Mucosa of rectum (tissue), 2 donors: ENCODE results near the gene DOK5.

ENCODE experiments used
- H3K27ac ChIP-seq, 2 donors: one replicate each; pipeline ENCODE4 v1.7.0; 2013; ENCODE audit warnings: inconsistent platforms in 2 of 2, low read depth in 2 of 2, low read length in 2 of 2
- H3K27me3 ChIP-seq, 2 donors: one replicate each; pipeline ENCODE4 v1.7.0; 2013; ENCODE audit warnings: low read length in 2 of 2; ENCODE audit not compliant: control insufficient read depth in 2 of 2, insufficient read depth in 2 of 2
- H3K36me3 ChIP-seq, 2 donors: one replicate each; pipeline ENCODE4 v1.7.0; 2013; ENCODE audit warnings: low read length in 2 of 2; ENCODE audit not compliant: control insufficient read depth in 2 of 2, insufficient read depth in 2 of 2
- H3K4me1 ChIP-seq, 2 donors: one replicate each; pipeline ENCODE4 v1.7.0; 2013; ENCODE audit warnings: low read length in 2 of 2, mild to moderate bottlenecking in 1 of 2; ENCODE audit not compliant: control insufficient read depth in 2 of 2, insufficient read depth in 2 of 2
- H3K4me3 ChIP-seq, 2 donors: one replicate each; pipeline ENCODE4 v1.7.0; 2013; ENCODE audit warnings: low read length in 2 of 2
- H3K9ac ChIP-seq, 2 donors: one replicate each; pipeline ENCODE4 v1.7.0; 2013; ENCODE audit warnings: low read length in 2 of 2, low read depth in 1 of 2, mild to moderate bottlenecking in 1 of 2
- H3K9me3 ChIP-seq, 2 donors: one replicate each; pipeline ENCODE4 v1.7.0; 2013; ENCODE audit warnings: low read length in 2 of 2; ENCODE audit not compliant: control insufficient read depth in 2 of 2
- donor health status: healthy.
- donor health status: Normal muscosa, but diverticular disease.

Gene DOK5

DNA sequence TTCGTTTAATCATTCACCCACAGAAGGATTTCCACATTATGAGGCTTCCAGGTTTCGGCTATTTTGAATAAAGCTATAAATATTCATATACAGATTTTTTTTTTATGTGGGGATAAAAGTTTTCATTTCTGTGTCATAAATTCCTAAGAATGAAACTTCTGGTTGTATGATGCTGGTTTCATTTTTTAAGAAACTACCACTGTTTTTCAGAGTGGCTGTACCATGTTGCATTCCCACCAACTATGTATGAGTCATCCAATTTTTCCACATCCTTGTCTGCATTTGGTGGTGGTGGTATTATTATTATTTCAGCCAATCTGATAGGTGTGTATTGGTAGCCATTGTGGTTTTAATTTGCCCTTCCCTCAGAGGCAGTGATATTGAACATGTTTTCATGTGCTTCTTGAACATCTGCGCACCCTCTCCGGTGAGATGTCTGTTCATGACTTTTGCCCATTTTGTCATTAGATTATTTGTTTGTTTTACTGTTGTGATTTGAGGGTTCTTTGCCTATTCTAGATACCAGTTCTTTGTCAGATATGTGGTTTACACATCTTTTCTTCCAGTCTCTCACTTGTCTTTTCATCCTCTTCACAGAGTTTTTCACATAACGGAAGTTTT, 75.5 kb downstream of the DOK5 start:
- no peaks in the 10 kb centered on the region for H3K9me3 ChIP-seq
- no peaks in the 10 kb centered on the region for H3K27me3 ChIP-seq
- H3K27ac ChIP-seq, result no peak overlapping the region
- H3K36me3 ChIP-seq, result no peaks in the 10 kb centered on the region
- H3K9ac ChIP-seq, result no peak overlapping the region
- H3K4me1 ChIP-seq, result no peaks in the 10 kb centered on the region
- H3K4me3 ChIP-seq, result no peak overlapping the region

DNA sequence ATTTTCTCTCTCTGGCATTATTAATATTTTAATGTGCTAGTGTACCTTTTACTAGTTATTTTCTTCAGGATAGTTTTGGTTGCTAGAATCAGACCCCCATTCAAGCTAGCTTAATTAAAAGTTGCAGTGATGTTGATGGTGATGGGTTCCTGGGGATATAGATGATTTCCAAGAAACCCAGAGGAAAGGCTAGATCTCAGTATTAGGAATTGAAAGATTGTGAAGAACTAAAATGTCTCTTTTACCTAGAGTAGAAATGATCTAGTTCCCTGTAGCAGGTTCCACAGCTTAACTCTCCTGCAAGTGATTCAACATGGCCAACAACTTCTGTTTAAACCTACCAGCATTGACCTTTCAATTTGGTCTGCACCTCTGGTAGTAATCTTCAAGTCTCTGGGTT, 78.6 kb downstream of the DOK5 start:
- no peaks in the 10 kb centered on the region for H3K36me3 ChIP-seq
- H3K9ac ChIP-seq, result no peak overlapping the region
- H3K27me3 ChIP-seq, result no peaks in the 10 kb centered on the region
- H3K4me3 ChIP-seq, result no peak overlapping the region
- H3K27ac ChIP-seq, result no peak overlapping the region
- H3K9me3 ChIP-seq, result no peaks in the 10 kb centered on the region
- no peaks in the 10 kb centered on the region for H3K4me1 ChIP-seq

GRCh38 chr20:54555150-54555549, 79.8 kb downstream of the DOK5 start:
- Histone ChIP-seq H3K9me3 (no peaks in the 10 kb centered on the region), H3K9ac (no peak overlapping the region), H3K4me1 (no peaks in the 10 kb centered on the region), H3K27ac (no peak overlapping the region), H3K4me3 (no peak overlapping the region), H3K36me3 (no peaks in the 10 kb centered on the region), H3K27me3 (no peaks in the 10 kb centered on the region)

GRCh38 chr20:54556406-54556805, 81.0 kb downstream of the DOK5 start:
- Histone ChIP-seq H3K36me3 (no peaks in the 10 kb centered on the region), H3K4me1 (no peaks in the 10 kb centered on the region), H3K4me3 (no peak overlapping the region), H3K9me3 (no peaks in the 10 kb centered on the region), H3K27me3 (no peaks in the 10 kb centered on the region), H3K9ac (no peak overlapping the region), H3K27ac (no peak overlapping the region)

- no peak overlapping the region for H3K4me3 ChIP-seq
- no peaks in the 10 kb centered on the region for H3K36me3 ChIP-seq
- H3K27me3 ChIP-seq, result no peaks in the 10 kb centered on the region
- no peak overlapping the region for H3K9ac ChIP-seq
- no peaks in the 10 kb centered on the region for H3K9me3 ChIP-seq
- H3K4me1 ChIP-seq, result no peaks in the 10 kb centered on the region
- H3K27ac ChIP-seq, result no peak overlapping the region
Measured at GRCh38 chr20:54557806-54558590, 82.6 kb downstream of the DOK5 start.

GRCh38 chr20:54559890-54560289, 84.5 kb downstream of the DOK5 start:
- Histone ChIP-seq H3K27me3 (no peaks in the 10 kb centered on the region), H3K36me3 (no peaks in the 10 kb centered on the region), H3K9me3 (no peaks in the 10 kb centered on the region), H3K4me3 (no peak overlapping the region), H3K27ac (no peak overlapping the region), H3K9ac (no peak overlapping the region), H3K4me1 (no peaks in the 10 kb centered on the region)

DNA sequence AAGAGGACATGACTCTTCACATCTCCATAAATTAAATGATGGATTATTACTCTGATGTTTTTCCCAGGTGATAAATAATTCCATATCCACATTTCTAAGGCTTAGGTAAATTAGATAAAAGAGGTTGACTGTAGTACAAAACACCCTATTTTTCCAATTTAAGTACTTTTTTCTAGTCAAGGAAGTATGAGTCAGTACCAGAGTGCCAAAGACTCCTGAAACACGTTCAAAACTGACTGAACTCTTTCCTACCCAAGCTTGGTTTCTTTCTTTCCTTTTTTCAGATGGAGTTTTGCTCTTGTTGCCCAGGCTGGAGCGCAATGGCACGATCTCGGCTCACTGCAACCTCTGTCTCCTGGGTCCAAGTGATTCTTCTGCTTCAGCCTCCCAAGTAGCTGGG, 85.0 kb downstream of the DOK5 start:
- no peaks in the 10 kb centered on the region for H3K4me1 ChIP-seq

GRCh38 chr20:54565255-54565654, 89.9 kb downstream of the DOK5 start:
- Histone ChIP-seq H3K36me3 (no peaks in the 10 kb centered on the region), H3K4me3 (no peak overlapping the region), H3K9me3 (no peaks in the 10 kb centered on the region), H3K4me1 (no peaks in the 10 kb centered on the region), H3K27me3 (no peaks in the 10 kb centered on the region), H3K27ac (no peak overlapping the region), H3K9ac (no peak overlapping the region)

More for the DNA sequence above, 85.0 kb downstream of the DOK5 start:
- Histone ChIP-seq H3K27me3 (no peaks in the 10 kb centered on the region), H3K36me3 (no peaks in the 10 kb centered on the region), H3K4me3 (no peak overlapping the region), H3K27ac (no peak overlapping the region), H3K9ac (no peak overlapping the region), H3K9me3 (no peaks in the 10 kb centered on the region)

DNA sequence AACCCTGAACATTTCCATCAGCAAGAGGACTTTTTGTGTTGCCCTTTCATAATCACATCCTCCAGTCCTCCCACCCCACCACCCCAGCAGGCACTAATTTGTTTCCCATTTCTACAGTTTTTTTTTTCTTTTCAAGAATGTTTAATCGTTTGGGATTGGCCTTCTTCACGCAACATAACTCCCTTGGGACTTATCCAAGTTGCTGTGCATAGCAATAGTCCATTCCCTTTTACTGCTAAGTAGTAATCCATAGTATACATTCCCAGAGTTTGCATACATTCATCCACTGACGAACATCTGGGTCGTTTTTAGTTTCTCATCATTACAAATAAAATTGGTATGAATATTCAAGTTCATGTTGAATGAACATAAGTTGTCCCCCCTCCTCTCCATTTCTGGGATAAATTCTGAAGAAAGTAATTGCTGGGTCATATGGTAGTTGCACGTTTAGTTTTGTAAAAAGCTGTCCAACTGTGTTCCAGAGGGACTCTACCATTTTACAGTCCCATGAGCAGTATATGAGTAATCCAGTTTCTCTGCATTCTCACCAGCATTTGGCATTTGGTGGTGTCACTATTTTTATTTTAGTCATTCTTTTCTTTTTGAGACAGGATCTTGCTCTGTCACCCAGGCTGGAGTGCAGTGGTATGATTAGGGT, 90.8 kb downstream of the DOK5 start:
- Histone ChIP-seq H3K9ac (no peak overlapping the region), H3K4me1 (no peaks in the 10 kb centered on the region), H3K27ac (no peak overlapping the region), H3K27me3 (no peaks in the 10 kb centered on the region), H3K4me3 (no peak overlapping the region), H3K9me3 (no peaks in the 10 kb centered on the region), H3K36me3 (no peaks in the 10 kb centered on the region)

- Histone ChIP-seq H3K4me3 (no peak overlapping the region), H3K9me3 (no peaks in the 10 kb centered on the region), H3K36me3 (no peaks in the 10 kb centered on the region), H3K27me3 (no peaks in the 10 kb centered on the region), H3K27ac (no peak overlapping the region), H3K4me1 (no peaks in the 10 kb centered on the region), H3K9ac (no peak overlapping the region)
Measured at GRCh38 chr20:54570561-54570960, 95.2 kb downstream of the DOK5 start.
